Heart left ventricle (tissue), 13 donors: Measurements from ENCODE around the gene ALPI.

ENCODE experiments used
- CTCF ChIP-seq, 12 donors: fragments of 200-600 bp; sonication (generic) in 4 of 12; IDR thresholded peaks; one replicate each; pipeline versions ENCODE4 v1.5.0 to v1.8.0; 2018 to 2022; ENCODE audit warnings: antibody characterized with exemption in 12 of 12, mild to moderate bottlenecking in 5 of 12
- POLR2A ChIP-seq, 2 donors: fragments of 450-650 bp; IDR thresholded peaks; one replicate each; pipeline ENCODE4 v1.6.1; 2017; ENCODE audit warnings: antibody characterized with exemption in 2 of 2, mild to moderate bottlenecking in 2 of 2, moderate library complexity in 2 of 2
- donor health status: ischemic (EF 13 %, LVEDD 7.1; RV severe dilation, severe dysfunction).
- donor health status: DM: no; HTN: yes; CAD: no.
- donor health status: DM: no; HTN: no; CAD: no.
- donor health status: ischemic (EF 25% LVEDD 6.9; RV normal size, moderate dysfunction).
- donor health status: ischemic (EF 25% LVEDD 5.7; RV mildly dilated, moderate dysfunction).
- donor health status: ischemic (EF 35%, LVEDD 5.7; RV mildly dilated, moderate dysfunction).
- donor health status: nonischemic (EF 11% LVEDD 7.7; RV severe dilation, severe dysfunction).
- donor health status: DM: yes; HTN: yes; CAD: no.
- donor health status: PGD.
- donor health status: ischemic (EF 29% LVEDD 5.4; RV normal size, mild dysfunction).
- donor health status: nonischemic (EF 23%, LVEDD 6.1; RV moderate dilation, normal function).

- no peak for TF ChIP-seq POLR2A (IDR thresholded peaks at IDR 0.05)
- TF ChIP-seq CTCF (IDR thresholded peaks at IDR 0.05): no peak
Observed at GRCh38 chr2:232490221-232491138, 34.5 kb downstream of the ALPI start.
